HG03378 (cell line): ENCODE data around the gene PANK1.

Source experiments
- ATAC-seq: cut with Tn5 transposase; IDR thresholded peaks from one replicate; pipeline ENCODE4 v1.9.1; 2021; ENCODE audit warnings: mild to moderate bottlenecking, moderate library complexity; ENCODE audit not compliant: unreplicated experiment

Gene PANK1

DNA sequence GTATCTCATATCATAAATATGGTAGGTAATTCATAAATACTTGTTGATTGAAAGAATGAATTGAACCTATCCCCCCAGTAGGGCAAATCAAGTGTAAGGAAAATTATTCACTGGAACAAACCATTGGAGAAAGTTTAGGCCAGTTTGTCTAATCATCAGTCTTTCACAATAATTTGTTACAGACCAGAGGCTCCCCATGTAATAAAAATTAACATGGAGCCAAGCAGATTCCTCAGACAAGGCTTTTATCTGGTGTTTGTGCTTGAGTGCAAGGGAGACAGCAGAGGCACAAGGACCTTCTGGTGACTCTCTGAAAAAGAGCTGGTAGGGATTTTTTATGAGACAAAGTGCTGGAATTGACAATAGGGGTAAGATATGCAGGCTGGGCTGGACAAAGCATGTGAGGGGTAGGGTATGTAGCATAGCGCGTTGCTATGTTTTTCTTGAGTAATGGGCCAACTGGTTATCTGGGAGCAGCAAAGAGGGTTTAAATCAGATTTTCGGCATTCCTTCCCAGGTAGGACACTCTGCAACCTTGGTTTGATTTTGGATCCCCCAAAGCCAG, 7.8 kb upstream of the PANK1 start:
- ATAC-seq: no peak

GRCh38 chr10:89651916-89652573, 7.0 kb upstream of the PANK1 start:
- ATAC-seq: peak; percentile 60

DNA sequence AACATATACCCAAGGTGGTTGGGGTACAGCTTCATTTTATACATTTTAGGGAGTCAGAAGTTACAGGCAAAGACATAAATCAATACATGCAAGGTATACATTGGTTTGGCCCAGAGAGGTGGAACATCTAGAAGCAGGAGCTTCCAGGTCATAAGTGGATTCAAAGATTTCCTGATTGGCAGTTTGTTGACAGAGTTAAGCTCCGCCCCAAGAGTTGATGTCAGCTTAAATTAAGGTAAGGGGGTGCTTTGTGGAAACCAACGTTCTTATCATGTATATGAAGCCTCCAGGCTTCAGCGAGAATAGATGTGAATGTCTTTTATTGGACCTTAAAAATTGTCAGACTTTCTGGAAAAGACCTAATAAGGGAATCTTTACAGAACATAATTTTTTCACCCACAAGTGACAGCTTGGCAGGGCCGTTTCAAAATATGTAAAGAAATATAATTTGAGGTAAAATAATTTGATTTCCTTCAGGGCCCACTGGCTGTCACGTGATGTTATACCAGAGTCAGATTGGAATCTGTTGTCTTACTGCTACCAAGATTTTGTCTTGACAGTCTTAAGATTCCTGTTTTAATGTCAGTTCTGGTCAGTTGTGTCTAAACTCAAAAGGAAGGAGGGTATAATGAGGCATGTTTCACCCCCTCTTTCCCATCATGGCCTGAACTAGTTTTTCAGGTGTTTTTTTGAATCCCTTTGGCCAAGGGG, 6.3 kb upstream of the PANK1 start:
- no peak for ATAC-seq

DNA sequence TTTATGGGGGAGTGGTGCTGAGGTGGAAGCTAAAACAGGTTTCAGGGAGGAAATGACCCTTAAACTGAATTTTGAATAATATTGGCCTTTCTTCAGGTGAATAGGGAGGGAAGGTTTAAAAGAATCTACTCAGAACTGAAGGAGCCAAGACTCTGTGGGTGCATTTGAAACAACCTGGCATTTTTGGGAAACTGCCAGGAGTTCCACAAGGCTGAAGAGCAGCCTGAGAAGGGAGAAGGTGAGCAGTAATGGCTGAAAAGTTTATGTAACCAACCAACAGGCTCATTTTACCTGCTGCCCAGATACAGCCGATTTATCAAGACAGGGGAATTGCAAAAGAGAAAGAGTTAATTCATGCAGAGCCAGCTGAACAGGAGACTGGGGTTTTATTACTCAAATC, 4.0 kb upstream of the PANK1 start:
- no peak for ATAC-seq

DNA sequence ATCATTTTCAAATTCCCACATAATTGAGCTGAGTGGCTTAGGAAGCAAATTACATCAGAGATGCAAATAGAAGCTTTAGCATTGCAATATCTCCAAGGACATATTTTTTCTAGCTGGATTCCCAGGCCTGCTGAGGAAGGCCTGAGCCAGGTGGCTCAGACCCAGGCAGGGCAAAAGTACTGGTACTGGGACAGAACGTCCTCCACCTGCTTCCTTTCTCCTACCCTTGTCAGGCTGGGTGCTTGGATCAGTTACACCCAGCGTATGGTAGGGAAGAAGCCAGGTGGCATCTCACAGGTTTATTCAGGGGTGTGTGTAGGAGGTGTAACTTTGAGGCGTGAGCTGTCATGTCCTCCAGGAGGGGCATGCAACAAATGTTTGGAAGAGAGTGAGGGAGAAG, 3.0 kb upstream of the PANK1 start:
- ATAC-seq: no peak

GRCh38 chr10:89646889-89647657, 2.0 kb upstream of the PANK1 start:
- no peak for ATAC-seq

DNA sequence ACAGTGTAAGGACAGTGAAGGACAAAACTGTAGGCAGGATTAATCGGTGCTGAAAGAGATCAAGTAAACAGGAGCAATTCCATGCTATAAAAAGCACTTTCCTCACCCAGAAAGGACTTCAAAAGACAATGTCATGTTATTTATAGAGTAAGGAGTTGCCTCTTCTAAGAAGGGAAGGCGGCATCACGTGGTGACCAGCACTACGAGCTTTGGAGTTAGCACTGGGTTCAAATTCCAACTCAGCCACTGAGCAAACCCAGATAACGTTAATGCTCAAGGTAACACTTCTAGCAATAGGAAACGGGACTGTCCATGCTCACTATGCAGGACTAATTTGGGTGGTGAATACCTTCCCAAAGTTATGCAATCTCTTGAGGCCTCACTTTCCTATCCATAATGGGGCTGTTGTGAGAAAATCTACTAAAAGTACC, 715 bp upstream of the PANK1 start:
- no peak for ATAC-seq

DNA sequence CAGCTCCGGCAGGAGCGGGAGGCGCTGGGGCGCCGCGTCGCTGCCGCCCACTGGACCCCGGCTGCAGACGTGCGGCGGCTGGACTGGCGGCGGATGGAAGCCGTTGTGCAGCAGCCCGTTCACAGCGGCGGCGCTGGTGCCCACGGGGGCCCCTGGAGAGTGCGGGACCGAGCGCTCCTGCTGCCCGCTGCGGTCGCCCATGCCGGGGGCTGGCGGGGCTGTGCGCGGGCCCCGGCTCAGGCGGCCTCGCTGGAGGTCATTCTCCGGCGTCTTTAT, 413 bp downstream of the PANK1 start:
- ATAC-seq: peak; percentile 19

DNA sequence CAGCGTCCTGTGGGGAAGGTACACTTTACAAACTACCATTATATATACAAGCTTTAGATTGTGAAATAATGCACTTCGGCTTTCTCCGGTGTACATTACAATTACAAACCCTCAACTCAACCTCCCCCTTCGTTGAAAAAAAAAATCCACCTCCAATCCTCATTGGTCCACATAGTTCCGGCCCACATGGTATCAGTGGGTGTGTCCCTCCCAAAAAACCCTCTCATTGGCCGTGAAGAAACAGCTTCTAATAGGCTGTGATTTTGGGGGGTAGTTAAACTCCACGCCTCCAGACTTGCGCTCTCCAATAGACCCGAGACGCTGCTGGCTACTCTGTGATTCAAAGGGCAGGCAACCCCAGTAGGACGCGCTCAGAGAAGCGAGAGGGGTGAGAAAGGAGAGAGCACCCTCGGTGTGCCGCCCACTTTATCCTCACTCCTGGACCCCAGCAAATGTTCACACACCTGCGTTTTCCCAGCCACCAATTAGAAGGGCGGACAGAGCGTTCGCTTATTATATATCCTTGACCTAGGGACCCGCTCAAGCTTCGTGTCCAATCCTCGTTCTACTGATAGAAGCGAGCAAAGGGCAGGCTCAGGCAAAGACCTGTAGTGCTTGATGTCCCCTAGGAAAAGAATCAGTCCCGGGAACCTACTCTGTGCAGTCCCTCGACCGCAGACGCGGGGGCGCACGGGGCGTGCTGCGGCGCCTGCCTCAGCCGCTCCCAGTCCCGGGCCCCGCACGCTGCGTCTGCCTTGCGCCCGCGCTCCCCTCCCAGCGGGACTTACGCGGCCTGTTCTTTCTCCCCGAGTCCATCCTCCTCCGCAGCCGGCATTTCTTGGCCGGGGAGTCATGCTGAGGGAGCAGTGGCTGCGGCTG, 991 bp downstream of the PANK1 start:
- peak; percentile 89 for ATAC-seq

- no peak for ATAC-seq
These were observed 1.6 kb downstream of the PANK1 start for GRCh38 chr10:89643431-89643811.

DNA sequence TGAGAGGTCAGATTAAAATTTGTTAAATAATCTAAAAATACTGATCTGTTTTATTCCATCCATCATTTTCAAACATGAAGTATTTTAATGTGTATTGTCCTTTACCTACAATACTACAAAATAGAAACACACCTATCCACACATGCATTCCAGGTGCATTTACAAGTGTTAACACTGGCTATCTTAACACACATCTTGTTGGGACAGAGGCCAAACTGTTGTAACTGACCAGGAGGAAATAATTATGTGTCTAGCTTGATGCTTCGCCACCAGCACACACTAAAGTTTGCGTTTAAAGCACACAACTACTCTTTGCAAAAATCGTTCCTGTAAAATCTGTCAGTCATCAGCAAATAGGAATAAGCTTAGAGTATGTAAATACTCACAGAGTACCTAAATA, 2.8 kb downstream of the PANK1 start:
- ATAC-seq: no peak

DNA sequence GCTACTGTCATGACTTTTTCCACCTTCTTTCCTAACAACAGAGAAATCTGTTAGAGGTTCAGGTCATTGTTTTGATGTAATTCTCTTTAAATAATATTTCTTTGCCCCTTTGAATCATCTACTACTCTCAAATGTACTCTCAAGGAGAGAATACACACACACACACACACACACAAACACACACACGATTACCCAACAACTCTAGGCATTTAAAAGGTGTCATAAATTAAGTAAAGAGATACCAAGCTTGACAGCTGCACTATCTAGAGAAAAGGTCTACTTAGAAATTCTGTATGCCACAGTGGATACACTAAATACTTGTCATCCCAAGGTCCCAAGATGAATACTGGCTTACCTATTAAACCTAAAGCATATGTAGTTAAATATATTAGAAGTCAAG, 4.8 kb downstream of the PANK1 start:
- no peak for ATAC-seq

DNA sequence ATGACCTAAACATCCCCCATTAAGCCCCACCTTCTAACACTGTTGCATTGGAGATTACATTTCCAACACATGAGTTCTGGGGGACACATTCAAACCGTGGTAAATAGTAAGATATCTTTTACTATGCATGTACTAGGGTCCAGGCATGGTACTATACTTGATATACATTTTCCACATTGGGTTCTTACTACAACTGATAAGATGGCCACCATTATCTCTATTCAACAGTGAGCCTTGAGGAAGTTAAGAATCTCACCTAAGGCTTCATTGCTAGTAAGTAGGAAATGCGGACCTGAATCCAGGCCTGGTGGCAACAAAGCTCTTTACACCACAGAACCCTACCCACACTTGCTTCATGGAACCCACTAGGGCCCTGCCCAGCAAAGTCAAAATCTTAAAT, 5.7 kb downstream of the PANK1 start:
- ATAC-seq: no peak

- ATAC-seq: no peak
These were observed 7.9 kb downstream of the PANK1 start for GRCh38 chr10:89637113-89637512.

- ATAC-seq: no peak
These were observed 10.4 kb downstream of the PANK1 start for GRCh38 chr10:89634637-89635036.

- no peak for ATAC-seq
These were observed 11.6 kb downstream of the PANK1 start for GRCh38 chr10:89633484-89633883.

DNA sequence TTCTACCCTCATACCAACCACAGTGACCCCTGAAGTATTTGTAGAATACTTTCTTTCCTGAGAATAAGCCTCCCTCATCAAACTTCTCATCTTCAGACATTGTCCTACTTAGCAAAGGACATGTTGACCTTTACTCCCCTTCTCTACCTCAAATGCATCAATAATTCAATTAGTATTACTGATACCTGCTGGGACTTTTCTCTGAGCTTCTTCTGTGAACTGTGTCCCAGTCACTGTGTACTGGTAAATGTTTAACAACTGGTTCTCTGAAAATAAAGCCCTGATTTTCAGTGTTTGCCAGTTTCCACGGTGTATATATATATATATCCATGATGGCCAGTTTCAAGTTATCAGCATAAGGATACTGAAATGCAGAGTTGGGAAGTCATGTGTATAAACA, 12.2 kb downstream of the PANK1 start:
- ATAC-seq: no peak

- ATAC-seq: no peak
These were observed 17.2 kb downstream of the PANK1 start for GRCh38 chr10:89627830-89628229.

DNA sequence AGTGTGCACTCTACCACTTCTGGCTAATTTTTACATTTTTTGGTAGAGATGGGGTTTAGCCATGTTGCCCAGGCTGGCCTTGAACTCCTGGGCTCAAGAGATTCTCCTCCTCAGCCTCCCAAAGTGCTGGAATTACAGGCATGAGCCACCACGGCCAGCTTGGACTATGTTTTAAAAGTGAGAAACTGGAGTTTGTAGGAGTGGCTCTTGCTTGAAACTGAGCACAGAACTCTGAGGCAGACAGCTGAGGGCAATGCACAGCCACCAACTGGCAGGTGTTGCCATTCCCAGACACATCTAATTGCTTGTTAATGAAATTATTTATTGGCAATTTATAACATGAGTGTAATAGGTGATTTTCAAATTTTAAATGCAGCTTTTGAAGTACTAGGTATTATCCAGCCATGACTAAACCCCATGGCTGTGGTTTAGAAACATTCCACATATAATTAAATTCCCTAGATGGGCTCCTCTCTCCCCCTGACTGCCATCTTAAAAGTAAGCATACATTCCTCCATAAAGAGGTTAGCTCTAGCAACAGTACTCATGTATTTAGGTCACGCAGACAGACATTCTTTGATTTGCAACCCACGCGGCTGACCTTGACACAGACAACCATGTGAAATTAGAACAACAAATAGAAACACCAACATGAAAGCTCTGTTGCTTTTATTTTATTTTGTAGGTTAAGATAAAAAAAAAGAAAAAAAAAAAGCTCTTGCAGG, 19.8 kb downstream of the PANK1 start:
- no peak for ATAC-seq

DNA sequence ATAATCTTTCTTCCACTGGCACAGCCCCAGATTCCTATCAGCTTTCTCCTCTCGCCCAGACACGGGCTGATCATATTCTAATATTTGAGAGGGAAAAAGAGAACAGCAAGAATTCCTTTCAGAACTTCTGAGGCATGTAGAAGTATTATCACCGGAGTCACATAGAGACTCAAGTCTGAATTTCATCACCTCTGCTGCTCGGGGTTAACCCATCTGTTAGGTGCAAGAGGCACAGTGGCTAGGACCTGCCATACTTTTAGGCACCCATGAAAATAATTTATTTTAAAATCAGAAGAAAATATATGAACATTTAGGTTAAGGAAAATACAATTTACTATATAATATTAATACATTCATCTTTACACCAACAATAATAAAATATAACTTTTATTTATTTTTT, 21.0 kb downstream of the PANK1 start:
- no peak for ATAC-seq
